SK-N-SH (cell line): ENCODE data around the gene CACNA2D1.

Source experiments
- CTCF ChIP-seq: fragments of 200-600 bp; sonication (generic); IDR thresholded peaks from 2 replicates; pipeline ENCODE4 v1.6.1; 2017; ENCODE audit warnings: antibody characterized with exemption, mild to moderate bottlenecking, moderate library complexity
- ELF1 ChIP-seq: IDR thresholded peaks from 2 replicates; pipeline ENCODE4 v1.4.0; 2012
- EZH2phosphoT487 ChIP-seq: fragments of 200-600 bp; sonication (generic); IDR thresholded peaks from 2 replicates; pipeline ENCODE4 v1.6.1; 2017; ENCODE audit warnings: low read depth, mixed run types, mild to moderate bottlenecking, antibody characterized with exemption, moderate library complexity, borderline replicate concordance
- MAX ChIP-seq: IDR thresholded peaks from 2 replicates; pipeline ENCODE4 v1.4.0; 2012; ENCODE audit warnings: low read depth
- MXI1 ChIP-seq: IDR thresholded peaks from 2 replicates; pipeline ENCODE4 v1.6.1; 2012; ENCODE audit warnings: mild to moderate bottlenecking, low read depth, low read length, improper control_type of control experiment
- POLR2AphosphoS5 ChIP-seq: IDR thresholded peaks from 2 replicates; pipeline ENCODE4 v1.6.1; 2012; ENCODE audit warnings: low read depth, low read length
- REST ChIP-seq: IDR thresholded peaks from 2 replicates; pipeline ENCODE4 v1.6.1; 2012; ENCODE audit warnings: mild to moderate bottlenecking, low read depth, low read length, moderate library complexity
- RFX5 ChIP-seq: IDR thresholded peaks from 2 replicates; pipeline ENCODE4 v1.6.1; 2012; ENCODE audit warnings: mild to moderate bottlenecking, improper control_type of control experiment, low read length
- USF2 ChIP-seq: fragments of 150-350 bp; IDR thresholded peaks from 2 replicates; pipeline ENCODE4 v1.6.1; 2017; ENCODE audit warnings: antibody characterized with exemption, low read length, low read depth, borderline replicate concordance

GRCh38 chr7:82359426-82359825 is 84.2 kb downstream of the CACNA2D1 start:
- TF ChIP-seq POLR2AphosphoS5: no peak
- TF ChIP-seq USF2: no peak
- no peak for TF ChIP-seq REST
- TF ChIP-seq CTCF: no peak
- TF ChIP-seq ELF1: no peak
- no peak for TF ChIP-seq RFX5
- TF ChIP-seq EZH2phosphoT487: no peak
- no peak for TF ChIP-seq MXI1
- TF ChIP-seq MAX: no peak
